MCF 10A (cell line): ENCODE results near the gene LBP. TPM values are rescaled to one million over a fixed set of nuclear protein-coding genes. Genes with fewer than 3 reads are reported as not detected.

Experiments used
- BruUV-seq: library from RNA; stranded (reverse); fragments of 400-500 nt; replicated peaks from 2 replicates; lab custom pipeline; 2021; lab: Mats Ljungman, UMichigan
- CTCF ChIA-PET: fragments of 300-600 bp; sonication (Branson Sonifier 250); formaldehyde crosslinking; extraction: SDS; loops from one replicate; lab custom pipeline; 2021; ENCODE audit warnings: antibody characterized with exemption, inconsistent platforms; lab: Yijun Ruan, JAX
- POLR2A ChIA-PET: fragments of 300-600, 350-650 bp; sonication (Branson Sonifier 250); formaldehyde crosslinking; extraction: SDS; loops from one replicate; lab custom pipeline; 2020; ENCODE audit warnings: antibody characterized with exemption, inconsistent platforms; lab: Yijun Ruan, JAX
- DNase-seq: peaks from one replicate; pipeline ENCODE4 v3.0.0-alpha.2; 2018; ENCODE audit not compliant: unreplicated experiment
- H3K27ac Mint-ChIP-seq: one replicate; pipeline ENCODE4 v1.8.0; 2022; ENCODE audit warnings: mild to moderate bottlenecking, low read depth, mixed read lengths; ENCODE audit not compliant: unreplicated experiment
- H3K27me3 Mint-ChIP-seq: one replicate; pipeline ENCODE4 v1.8.0; 2022; ENCODE audit warnings: mixed read lengths; ENCODE audit not compliant: insufficient read depth, unreplicated experiment
- H3K36me3 Mint-ChIP-seq: one replicate; pipeline ENCODE4 v1.8.0; 2022; ENCODE audit warnings: mild to moderate bottlenecking, moderate library complexity, mixed read lengths; ENCODE audit not compliant: insufficient read depth, unreplicated experiment
- H3K4me1 Mint-ChIP-seq: one replicate; pipeline ENCODE4 v1.8.0; 2022; ENCODE audit warnings: mixed read lengths; ENCODE audit not compliant: insufficient read depth, unreplicated experiment
- H3K4me3 Mint-ChIP-seq: one replicate; pipeline ENCODE4 v1.8.0; 2022; ENCODE audit warnings: mild to moderate bottlenecking, moderate library complexity, mixed read lengths; ENCODE audit not compliant: unreplicated experiment
- H3K9me3 Mint-ChIP-seq: one replicate; pipeline ENCODE4 v1.8.0; 2022; ENCODE audit warnings: mixed read lengths; ENCODE audit not compliant: unreplicated experiment
- intact Hi-C: fragments of 100-400 bp; cut with micrococcal nuclease; formaldehyde crosslinking; loops from 2 replicates; pipeline ENCODE4 v1.14.1; 2022
- total RNA-seq: library from RNA; stranded (reverse); gene quantifications from 2 replicates; pipeline ENCODE4 v1.2.3, GENCODE V29; 2022
- TF ChIP-seq, protein P1 (sequence below): fragments of 200-600 bp; IDR thresholded peaks from one replicate; pipeline ENCODE4 v1.8.0; 2022; ENCODE audit warnings: antibody characterized with exemption, mild to moderate bottlenecking; ENCODE audit not compliant: unreplicated experiment

LBP gene
- total RNA-seq, 1 experiment from 2014 or later: not detected

DNA sequence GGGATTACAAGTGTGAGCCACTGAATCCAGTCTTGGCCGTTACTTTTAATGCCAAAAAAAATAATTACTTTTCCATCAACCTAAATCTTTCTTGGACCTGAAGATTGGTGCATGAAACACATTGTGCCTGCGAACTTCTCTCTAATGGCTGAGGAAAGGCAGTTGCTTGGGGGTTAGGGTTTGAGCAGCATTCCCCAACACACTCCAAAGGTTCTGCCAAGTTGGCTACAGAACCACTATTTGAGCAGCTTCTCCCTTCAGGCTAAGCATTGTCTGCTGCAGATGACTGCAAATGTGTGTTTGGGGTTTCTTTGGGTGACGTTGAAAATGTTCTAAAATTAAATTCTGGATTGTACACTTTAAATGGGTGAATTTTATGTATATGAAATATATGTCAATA lies 6.3 kb upstream of the LBP start:
- H3K4me1 Mint-ChIP-seq: no peaks in the 10 kb centered on the region
- intact Hi-C loops: loop anchor here (1.0 kb wide), 1 partner anchor 68 kb away; no protein-coding TSS in a partner anchor
- H3K4me3 Mint-ChIP-seq: no peak overlapping the region
- ChIA-PET CTCF (interaction anchor here (0.6 to 3.9 kb wide), 8 partner anchors 8 to 73 kb away, joined by 3 to 14 read pairs (median 4); no protein-coding TSS in a partner anchor), POLR2A (no interaction called here)
- peaks cover 19% of the 10 kb centered on the region for H3K27me3 Mint-ChIP-seq
- H3K9me3 Mint-ChIP-seq: no peaks in the 10 kb centered on the region
- TF ChIP-seq, protein P1, sequence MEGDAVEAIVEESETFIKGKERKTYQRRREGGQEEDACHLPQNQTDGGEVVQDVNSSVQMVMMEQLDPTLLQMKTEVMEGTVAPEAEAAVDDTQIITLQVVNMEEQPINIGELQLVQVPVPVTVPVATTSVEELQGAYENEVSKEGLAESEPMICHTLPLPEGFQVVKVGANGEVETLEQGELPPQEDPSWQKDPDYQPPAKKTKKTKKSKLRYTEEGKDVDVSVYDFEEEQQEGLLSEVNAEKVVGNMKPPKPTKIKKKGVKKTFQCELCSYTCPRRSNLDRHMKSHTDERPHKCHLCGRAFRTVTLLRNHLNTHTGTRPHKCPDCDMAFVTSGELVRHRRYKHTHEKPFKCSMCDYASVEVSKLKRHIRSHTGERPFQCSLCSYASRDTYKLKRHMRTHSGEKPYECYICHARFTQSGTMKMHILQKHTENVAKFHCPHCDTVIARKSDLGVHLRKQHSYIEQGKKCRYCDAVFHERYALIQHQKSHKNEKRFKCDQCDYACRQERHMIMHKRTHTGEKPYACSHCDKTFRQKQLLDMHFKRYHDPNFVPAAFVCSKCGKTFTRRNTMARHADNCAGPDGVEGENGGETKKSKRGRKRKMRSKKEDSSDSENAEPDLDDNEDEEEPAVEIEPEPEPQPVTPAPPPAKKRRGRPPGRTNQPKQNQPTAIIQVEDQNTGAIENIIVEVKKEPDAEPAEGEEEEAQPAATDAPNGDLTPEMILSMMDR: no peak
- H3K36me3 Mint-ChIP-seq: no peaks in the 10 kb centered on the region
- BruUV-seq: no TSS peak
- H3K27ac Mint-ChIP-seq: no peak overlapping the region
- DNase-seq: no peak

- TF ChIP-seq, protein P1: no peak
- Mint-ChIP-seq H3K4me1 (no peaks in the 10 kb centered on the region), H3K27ac (no peak overlapping the region), H3K27me3 (peaks cover 19% of the 10 kb centered on the region), H3K4me3 (no peak overlapping the region), H3K36me3 (no peaks in the 10 kb centered on the region), H3K9me3 (no peaks in the 10 kb centered on the region)
- BruUV-seq: no TSS peak
- POLR2A ChIA-PET: no interaction called here
- intact Hi-C loops: no loop called here
- no peak for DNase-seq
- CTCF ChIA-PET: interaction anchor here (0.6 to 3.9 kb wide), 4 partner anchors 11 to 257 kb away, joined by 3 to 14 read pairs (median 4); no protein-coding TSS in a partner anchor
These were observed 5.6 kb upstream of the LBP start for GRCh38 chr20:38340693-38341092.

DNA sequence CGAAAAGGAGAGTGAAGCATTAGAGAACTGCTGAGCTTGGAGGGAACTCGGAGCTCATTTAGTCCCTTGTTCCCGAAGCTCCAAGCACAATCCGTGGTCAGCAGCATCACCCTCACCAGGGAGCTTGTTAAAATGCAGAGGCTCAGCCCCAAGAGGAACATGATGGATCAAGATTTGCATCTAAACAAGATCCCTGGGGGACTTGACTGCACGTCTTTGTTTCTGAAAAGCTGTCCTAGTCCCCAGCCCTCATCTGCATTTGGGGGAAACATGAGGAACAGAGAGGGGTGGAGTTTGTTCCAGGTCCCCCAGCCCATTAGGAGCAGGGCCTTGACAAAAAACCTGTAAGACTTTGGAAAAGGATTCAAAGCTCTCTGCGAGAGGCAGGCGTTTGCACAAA lies 4.1 kb upstream of the LBP start:
- Mint-ChIP-seq H3K9me3 (no peaks in the 10 kb centered on the region), H3K4me3 (no peak overlapping the region), H3K27ac (no peak overlapping the region), H3K4me1 (no peaks in the 10 kb centered on the region), H3K36me3 (no peaks in the 10 kb centered on the region), H3K27me3 (peaks cover 10% of the 10 kb centered on the region)
- intact Hi-C loops: no loop called here
- ChIA-PET POLR2A (no interaction called here), CTCF (interaction anchor here (0.5 to 1.1 kb wide), 3 partner anchors 13 to 728 kb away, joined by 3 read pairs; no protein-coding TSS in a partner anchor)
- DNase-seq: no peak
- no TSS peak for BruUV-seq
- TF ChIP-seq, protein P1: no peak

GRCh38 chr20:38342713-38343310 lies 3.5 kb upstream of the LBP start:
- Mint-ChIP-seq H3K27me3 (peaks cover 10% of the 10 kb centered on the region), H3K9me3 (no peaks in the 10 kb centered on the region), H3K36me3 (no peaks in the 10 kb centered on the region), H3K27ac (no peak overlapping the region), H3K4me1 (no peaks in the 10 kb centered on the region), H3K4me3 (no peak overlapping the region)
- BruUV-seq: no TSS peak
- intact Hi-C loops: no loop called here
- CTCF ChIA-PET: interaction anchor here (1.1 kb wide), 2 partner anchors 12 to 14 kb away, joined by 3 read pairs; no protein-coding TSS in a partner anchor
- TF ChIP-seq, protein P1: no peak
- POLR2A ChIA-PET: no interaction called here
- no peak for DNase-seq
